ENCODE data around the gene CBX4.

Gene CBX4

DNA sequence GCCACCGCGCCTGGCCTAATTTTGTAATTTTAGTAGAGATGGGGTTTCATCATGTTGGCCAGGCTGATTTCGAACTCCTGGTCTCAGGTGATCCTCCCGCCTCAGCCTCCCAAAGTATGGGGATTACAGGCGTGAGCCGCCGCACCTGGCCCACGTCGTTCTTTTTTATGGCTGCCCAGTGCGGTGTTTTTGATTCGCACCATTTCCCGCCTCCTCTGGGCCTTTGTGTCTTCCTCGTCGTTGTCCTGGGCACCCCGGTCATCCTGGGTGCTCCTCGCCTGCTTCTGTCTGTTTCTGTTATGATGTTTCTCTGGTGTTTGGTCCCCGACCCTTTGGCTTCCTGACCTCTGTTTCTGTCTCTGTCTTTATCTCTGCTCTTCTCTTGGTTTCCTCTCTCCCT is 15.0 kb downstream of the CBX4 start:
- no peak for TF ChIP-seq FOXP2 (optimal IDR thresholded peaks at IDR 0.05; ENCODE audit: borderline replicate concordance, extremely low read depth, extremely low read length, insufficient read depth)
- no peak for TF ChIP-seq POLR2AphosphoS5 (IDR thresholded peaks at IDR 0.05; ENCODE audit: low read depth, low read length)

DNA sequence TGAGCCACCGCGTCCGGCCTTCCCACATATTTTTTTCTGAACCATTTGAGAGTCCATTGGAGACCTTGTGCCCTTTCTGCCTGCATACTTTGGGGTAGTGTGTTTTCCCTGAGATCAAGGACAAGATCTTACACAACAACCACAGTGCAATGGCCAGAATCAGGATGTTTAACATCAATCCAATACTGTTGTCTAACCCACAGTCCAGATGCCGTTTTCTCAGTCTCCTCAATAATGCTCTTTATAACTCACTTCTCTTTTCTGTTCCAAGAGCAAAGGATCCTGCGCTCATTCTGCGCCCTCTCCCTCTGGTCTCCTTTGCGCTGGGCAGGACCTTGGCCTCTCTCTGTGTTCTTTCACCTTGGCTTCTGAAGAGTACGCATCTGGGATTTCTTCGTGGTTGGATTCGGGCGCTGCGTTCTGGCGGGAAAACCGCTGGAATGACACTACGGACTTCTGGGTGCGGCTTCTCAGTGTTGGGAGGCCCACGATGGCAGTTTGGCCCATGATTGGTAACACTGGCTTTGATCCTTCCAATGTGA is 16.6 kb downstream of the CBX4 start:
- no peak for TF ChIP-seq TAF1 (IDR thresholded peaks at IDR 0.05; ENCODE audit: borderline replicate concordance, insufficient read depth, low read length)

DNA sequence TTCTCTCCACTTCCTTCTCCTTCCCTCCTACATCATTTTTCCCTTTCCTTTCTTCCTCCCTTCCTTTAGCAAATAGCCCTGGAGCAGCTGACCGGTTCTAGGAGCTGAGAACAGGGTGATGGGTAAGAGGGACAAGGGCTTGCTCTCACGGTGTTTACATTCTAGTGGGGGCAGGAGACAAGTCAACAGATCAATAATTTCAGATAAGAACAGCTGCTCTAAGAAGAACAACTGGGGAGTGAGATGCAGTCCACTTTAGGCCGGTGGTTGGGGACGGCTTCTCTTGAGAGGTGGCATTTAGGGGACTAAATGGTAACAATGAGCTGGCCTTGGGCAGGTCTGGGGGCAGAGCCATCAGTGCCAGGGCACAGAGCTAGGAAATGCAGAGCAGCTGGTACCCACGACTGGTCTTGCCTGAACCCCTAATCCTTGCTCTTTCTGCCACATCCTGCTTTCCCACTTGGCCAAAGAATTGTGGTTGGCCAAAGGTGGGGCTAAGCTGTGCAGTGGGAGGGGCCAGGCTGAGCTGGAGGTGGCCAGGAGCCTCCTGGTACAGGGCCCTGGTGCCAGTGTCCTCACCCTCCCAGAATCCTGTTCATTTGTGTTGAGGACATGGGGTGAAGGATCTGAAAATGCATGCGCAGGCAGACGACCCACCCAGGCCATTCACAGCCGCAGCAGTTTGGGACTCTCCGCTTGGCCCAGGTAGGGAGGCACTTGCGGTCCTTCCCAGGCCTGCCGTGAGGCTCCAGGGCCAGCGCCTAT is 17.7 kb downstream of the CBX4 start:
- TF ChIP-seq FOXP2 (optimal IDR thresholded peaks at IDR 0.05; ENCODE audit: borderline replicate concordance, extremely low read depth, extremely low read length, insufficient read depth): no peak
- TF ChIP-seq POLR2AphosphoS5 (IDR thresholded peaks at IDR 0.05; ENCODE audit: low read depth, low read length): no peak
- TF ChIP-seq, protein P1, sequence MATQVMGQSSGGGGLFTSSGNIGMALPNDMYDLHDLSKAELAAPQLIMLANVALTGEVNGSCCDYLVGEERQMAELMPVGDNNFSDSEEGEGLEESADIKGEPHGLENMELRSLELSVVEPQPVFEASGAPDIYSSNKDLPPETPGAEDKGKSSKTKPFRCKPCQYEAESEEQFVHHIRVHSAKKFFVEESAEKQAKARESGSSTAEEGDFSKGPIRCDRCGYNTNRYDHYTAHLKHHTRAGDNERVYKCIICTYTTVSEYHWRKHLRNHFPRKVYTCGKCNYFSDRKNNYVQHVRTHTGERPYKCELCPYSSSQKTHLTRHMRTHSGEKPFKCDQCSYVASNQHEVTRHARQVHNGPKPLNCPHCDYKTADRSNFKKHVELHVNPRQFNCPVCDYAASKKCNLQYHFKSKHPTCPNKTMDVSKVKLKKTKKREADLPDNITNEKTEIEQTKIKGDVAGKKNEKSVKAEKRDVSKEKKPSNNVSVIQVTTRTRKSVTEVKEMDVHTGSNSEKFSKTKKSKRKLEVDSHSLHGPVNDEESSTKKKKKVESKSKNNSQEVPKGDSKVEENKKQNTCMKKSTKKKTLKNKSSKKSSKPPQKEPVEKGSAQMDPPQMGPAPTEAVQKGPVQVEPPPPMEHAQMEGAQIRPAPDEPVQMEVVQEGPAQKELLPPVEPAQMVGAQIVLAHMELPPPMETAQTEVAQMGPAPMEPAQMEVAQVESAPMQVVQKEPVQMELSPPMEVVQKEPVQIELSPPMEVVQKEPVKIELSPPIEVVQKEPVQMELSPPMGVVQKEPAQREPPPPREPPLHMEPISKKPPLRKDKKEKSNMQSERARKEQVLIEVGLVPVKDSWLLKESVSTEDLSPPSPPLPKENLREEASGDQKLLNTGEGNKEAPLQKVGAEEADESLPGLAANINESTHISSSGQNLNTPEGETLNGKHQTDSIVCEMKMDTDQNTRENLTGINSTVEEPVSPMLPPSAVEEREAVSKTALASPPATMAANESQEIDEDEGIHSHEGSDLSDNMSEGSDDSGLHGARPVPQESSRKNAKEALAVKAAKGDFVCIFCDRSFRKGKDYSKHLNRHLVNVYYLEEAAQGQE (IDR thresholded peaks at IDR 0.05; ENCODE audit: insufficient read depth in 1 of 2, low read depth in 2 of 2, low read length in 2 of 2): no peak
- TF ChIP-seq SIN3A (IDR thresholded peaks at IDR 0.05; ENCODE audit: borderline replicate concordance, insufficient read depth, low read length): no peak
- no peak for TF ChIP-seq TAF1 (IDR thresholded peaks at IDR 0.05; ENCODE audit: borderline replicate concordance, insufficient read depth, low read length)

DNA sequence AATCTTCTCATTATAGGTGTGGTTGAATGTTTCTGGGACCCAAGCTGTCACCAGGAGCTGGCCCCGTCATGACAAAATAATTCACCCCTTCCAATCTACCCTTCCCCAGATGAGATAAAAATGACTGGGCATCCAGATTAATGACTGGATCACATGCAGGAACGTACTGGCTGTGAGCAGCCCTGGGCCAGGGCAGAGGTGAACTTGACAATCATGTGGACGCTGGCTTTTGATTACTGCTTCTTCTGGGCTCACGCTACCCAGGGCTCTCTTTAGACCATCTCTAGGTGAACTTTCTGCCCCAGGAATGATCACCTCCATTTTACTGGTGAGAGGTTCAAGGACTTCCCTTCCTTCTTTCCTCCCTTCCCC is 18.3 kb downstream of the CBX4 start:
- no peak for TF ChIP-seq SIN3A (IDR thresholded peaks at IDR 0.05; ENCODE audit: borderline replicate concordance, insufficient read depth, low read length)
- TF ChIP-seq POLR2AphosphoS5 (IDR thresholded peaks at IDR 0.05; ENCODE audit: low read depth, low read length): no peak
- TF ChIP-seq TAF1 (IDR thresholded peaks at IDR 0.05; ENCODE audit: borderline replicate concordance, insufficient read depth, low read length): no peak
- TF ChIP-seq FOXP2 (optimal IDR thresholded peaks at IDR 0.05; ENCODE audit: borderline replicate concordance, extremely low read depth, extremely low read length, insufficient read depth): no peak

DNA sequence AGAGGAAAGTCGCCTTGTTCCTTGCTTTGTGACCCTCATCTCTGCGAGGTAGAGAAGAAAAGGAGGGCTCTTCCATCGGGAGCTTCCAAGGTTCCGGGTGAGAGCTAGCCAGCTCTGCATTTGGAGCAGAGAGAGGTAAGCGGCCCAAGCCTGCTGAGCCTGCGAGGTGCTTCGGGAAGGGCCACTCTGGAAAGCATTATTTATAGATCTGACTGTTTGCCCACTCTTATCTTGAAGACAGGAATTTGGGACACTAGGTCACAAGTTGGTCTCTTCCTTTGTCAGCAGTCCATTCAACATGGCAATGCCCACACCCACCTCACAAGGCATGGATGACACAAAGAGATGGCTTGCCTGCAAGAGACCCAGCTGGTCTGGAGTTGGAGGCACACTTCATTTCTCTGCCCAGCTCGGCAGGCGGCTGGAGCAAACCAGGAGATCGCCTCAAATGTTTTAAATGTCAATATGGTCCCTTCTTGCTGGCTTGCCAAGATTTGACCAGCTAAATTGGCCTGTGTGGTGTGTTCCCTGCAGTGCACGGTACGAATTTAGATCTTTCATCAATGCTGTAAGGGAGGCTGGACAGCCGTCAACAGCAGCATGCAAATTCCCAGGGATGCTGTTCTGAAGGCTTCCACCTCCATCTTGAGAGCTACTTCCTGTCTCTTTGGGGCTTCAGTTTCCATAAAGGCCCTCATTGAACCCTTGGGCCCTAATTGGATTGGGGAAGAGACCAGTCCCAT is 19.5 kb downstream of the CBX4 start:
- TF ChIP-seq SIN3A (IDR thresholded peaks at IDR 0.05; ENCODE audit: borderline replicate concordance, insufficient read depth, low read length): no peak
- TF ChIP-seq TAF1 (IDR thresholded peaks at IDR 0.05; ENCODE audit: borderline replicate concordance, insufficient read depth, low read length): no peak
- TF ChIP-seq, protein P1 (IDR thresholded peaks at IDR 0.05; ENCODE audit: insufficient read depth in 1 of 2, low read depth in 2 of 2, low read length in 2 of 2): no peak
- no peak for TF ChIP-seq POLR2AphosphoS5 (IDR thresholded peaks at IDR 0.05; ENCODE audit: low read depth, low read length)
- no peak for TF ChIP-seq FOXP2 (optimal IDR thresholded peaks at IDR 0.05; ENCODE audit: borderline replicate concordance, extremely low read depth, extremely low read length, insufficient read depth)

DNA sequence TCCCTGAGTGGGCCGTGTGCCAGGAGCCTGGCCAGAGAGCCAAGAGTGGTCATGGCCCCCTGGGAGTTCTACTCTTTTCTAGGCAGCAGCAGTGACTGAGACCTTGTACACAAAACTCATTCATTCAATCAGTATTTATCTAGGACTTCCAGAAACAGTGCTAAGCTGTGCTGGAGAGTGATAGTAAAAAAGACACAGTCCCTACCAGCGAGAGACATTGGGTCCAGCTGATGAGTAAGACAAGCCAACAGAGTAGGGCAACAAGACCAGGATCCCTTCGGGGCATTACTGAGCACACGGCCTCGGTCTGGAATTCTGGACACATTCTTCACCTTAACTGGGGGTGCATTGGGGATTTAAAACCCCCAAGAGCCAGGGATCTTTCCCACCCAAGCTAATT is 20.2 kb downstream of the CBX4 start:
- TF ChIP-seq, protein P1 (IDR thresholded peaks at IDR 0.05; ENCODE audit: insufficient read depth in 1 of 2, low read depth in 2 of 2, low read length in 2 of 2): no peak
- TF ChIP-seq SIN3A (IDR thresholded peaks at IDR 0.05; ENCODE audit: borderline replicate concordance, insufficient read depth, low read length) (no peak), FOXP2 (optimal IDR thresholded peaks at IDR 0.05; ENCODE audit: borderline replicate concordance, extremely low read depth, extremely low read length, insufficient read depth) (no peak), POLR2AphosphoS5 (IDR thresholded peaks at IDR 0.05; ENCODE audit: low read depth, low read length) (no peak), TAF1 (IDR thresholded peaks at IDR 0.05; ENCODE audit: borderline replicate concordance, insufficient read depth, low read length) (no peak)
